HCT116 (cell line): ENCODE measurements around the gene LSAMP.
"Not testable (repeated sequence)": the region's sequence is repeated elsewhere in the genome, so short reads cannot be mapped to it uniquely, and the experiment has no call there.

Source experiments
- POLR2AphosphoS5 ChIP-seq: IDR thresholded peaks from 2 replicates; pipeline ENCODE4 v1.6.1; 2011; ENCODE audit warnings: mild to moderate bottlenecking, low read depth, low read length, moderate library complexity
- SIN3A ChIP-seq: IDR thresholded peaks from 2 replicates; pipeline ENCODE4 v1.6.1; 2012; ENCODE audit warnings: low read depth
- TF ChIP-seq, protein P1 (sequence below): IDR thresholded peaks from 2 replicates; pipeline ENCODE4 v1.6.1; 2012; ENCODE audit warnings: low read depth
- TF ChIP-seq, protein P2 (sequence below), 3 experiments: fragments of 200-600 bp in 1 of 3; sonication (generic) in 1 of 3; IDR thresholded peaks in 2 of 3; conservative IDR thresholded peaks in 1 of 3; 2 replicates each; pipeline ENCODE4 v1.5.1; 2012 to 2017; ENCODE audit warnings: low read depth in 2 of 3, low read length in 2 of 3, antibody characterized with exemption in 1 of 3, borderline replicate concordance in 1 of 3, control low read depth in 1 of 3, mild to moderate bottlenecking in 1 of 3, mixed read lengths in 1 of 3, mixed run types in 1 of 3, moderate library complexity in 1 of 3; ENCODE audit not compliant: insufficient read depth in 1 of 3

DNA sequence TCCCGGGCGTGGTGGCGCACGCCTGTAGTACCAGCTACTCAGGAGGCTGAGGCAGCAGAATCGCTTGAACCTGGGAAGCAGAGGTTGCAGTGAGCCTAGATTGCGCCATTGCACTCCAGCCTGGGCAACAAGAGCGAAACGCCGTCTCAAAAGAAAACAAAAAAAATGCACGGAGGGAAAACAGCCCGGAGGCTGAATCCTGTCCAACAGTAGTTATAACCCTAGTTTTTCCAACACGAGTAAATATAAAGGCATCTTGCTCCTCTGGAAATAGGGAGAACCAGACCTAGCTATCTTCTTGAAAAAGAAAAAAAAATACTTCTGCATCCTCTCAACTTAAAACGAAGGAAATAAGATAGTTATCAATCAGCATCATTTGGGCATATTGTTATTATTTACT, 661.9 kb downstream of the LSAMP start:
- not testable (repeated sequence) for TF ChIP-seq POLR2AphosphoS5, SIN3A
- TF ChIP-seq, protein P1, sequence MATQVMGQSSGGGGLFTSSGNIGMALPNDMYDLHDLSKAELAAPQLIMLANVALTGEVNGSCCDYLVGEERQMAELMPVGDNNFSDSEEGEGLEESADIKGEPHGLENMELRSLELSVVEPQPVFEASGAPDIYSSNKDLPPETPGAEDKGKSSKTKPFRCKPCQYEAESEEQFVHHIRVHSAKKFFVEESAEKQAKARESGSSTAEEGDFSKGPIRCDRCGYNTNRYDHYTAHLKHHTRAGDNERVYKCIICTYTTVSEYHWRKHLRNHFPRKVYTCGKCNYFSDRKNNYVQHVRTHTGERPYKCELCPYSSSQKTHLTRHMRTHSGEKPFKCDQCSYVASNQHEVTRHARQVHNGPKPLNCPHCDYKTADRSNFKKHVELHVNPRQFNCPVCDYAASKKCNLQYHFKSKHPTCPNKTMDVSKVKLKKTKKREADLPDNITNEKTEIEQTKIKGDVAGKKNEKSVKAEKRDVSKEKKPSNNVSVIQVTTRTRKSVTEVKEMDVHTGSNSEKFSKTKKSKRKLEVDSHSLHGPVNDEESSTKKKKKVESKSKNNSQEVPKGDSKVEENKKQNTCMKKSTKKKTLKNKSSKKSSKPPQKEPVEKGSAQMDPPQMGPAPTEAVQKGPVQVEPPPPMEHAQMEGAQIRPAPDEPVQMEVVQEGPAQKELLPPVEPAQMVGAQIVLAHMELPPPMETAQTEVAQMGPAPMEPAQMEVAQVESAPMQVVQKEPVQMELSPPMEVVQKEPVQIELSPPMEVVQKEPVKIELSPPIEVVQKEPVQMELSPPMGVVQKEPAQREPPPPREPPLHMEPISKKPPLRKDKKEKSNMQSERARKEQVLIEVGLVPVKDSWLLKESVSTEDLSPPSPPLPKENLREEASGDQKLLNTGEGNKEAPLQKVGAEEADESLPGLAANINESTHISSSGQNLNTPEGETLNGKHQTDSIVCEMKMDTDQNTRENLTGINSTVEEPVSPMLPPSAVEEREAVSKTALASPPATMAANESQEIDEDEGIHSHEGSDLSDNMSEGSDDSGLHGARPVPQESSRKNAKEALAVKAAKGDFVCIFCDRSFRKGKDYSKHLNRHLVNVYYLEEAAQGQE: not testable (repeated sequence)
- TF ChIP-seq, protein P2, sequence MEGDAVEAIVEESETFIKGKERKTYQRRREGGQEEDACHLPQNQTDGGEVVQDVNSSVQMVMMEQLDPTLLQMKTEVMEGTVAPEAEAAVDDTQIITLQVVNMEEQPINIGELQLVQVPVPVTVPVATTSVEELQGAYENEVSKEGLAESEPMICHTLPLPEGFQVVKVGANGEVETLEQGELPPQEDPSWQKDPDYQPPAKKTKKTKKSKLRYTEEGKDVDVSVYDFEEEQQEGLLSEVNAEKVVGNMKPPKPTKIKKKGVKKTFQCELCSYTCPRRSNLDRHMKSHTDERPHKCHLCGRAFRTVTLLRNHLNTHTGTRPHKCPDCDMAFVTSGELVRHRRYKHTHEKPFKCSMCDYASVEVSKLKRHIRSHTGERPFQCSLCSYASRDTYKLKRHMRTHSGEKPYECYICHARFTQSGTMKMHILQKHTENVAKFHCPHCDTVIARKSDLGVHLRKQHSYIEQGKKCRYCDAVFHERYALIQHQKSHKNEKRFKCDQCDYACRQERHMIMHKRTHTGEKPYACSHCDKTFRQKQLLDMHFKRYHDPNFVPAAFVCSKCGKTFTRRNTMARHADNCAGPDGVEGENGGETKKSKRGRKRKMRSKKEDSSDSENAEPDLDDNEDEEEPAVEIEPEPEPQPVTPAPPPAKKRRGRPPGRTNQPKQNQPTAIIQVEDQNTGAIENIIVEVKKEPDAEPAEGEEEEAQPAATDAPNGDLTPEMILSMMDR (IDR thresholded peaks at IDR 0.05 in 2 of 3, conservative IDR thresholded peaks at IDR 0.05 in 1 of 3; ENCODE audit: borderline replicate concordance in 1 of 3, insufficient read depth in 1 of 3, low read depth in 2 of 3, low read length in 2 of 3): not testable (repeated sequence)
